Globus pallidus (tissue), 1 donor: Measurements from ENCODE around the gene MYOD1.
A peak's percentile ranks its signal among the peaks of the same experiment; 100 is the strongest.

Experiments used
- DNase-seq: peaks from one replicate; pipeline ENCODE4 v3.0.0-alpha.2; 2015; ENCODE audit warnings: low spot score

The MYOD1 gene

DNA sequence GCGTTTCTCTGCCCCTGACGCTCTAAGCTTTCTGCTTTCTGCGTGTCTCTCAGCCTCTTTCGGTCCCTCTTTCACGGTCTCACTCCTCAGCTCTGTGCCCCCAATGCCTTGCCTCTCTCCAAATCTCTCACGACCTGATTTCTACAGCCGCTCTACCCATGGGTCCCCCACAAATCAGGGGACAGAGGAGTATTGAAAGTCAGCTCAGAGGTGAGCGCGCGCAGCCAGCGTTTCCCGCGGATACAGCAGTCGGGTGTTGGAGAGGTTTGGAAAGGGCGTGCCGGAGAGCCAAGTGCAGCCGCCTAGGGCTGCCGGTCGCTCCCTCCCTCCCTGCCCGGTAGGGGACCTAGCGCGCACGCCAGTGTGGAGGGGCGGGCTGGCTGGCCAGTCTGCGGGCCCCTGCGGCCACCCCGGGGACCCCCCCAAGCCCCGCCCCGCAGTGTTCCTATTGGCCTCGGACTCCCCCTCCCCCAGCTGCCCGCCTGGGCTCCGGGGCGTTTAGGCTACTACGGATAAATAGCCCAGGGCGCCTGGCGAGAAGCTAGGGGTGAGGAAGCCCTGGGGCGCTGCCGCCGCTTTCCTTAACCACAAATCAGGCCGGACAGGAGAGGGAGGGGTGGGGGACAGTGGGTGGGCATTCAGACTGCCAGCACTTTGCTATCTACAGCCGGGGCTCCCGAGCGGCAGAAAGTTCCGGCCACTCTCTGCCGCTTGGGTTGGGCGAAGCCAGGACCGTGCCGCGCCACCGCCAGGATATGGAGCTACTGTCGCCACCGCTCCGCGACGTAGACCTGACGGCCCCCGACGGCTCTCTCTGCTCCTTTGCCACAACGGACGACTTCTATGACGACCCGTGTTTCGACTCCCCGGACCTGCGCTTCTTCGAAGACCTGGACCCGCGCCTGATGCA, at the start of gene MYOD1:
Gene MYOD1, plus strand, starts transcription at position 544 of the 910 bp plus-strand sequence. Its CDS starts 212 bp downstream, at position 756.
- no peak for DNase-seq

DNA sequence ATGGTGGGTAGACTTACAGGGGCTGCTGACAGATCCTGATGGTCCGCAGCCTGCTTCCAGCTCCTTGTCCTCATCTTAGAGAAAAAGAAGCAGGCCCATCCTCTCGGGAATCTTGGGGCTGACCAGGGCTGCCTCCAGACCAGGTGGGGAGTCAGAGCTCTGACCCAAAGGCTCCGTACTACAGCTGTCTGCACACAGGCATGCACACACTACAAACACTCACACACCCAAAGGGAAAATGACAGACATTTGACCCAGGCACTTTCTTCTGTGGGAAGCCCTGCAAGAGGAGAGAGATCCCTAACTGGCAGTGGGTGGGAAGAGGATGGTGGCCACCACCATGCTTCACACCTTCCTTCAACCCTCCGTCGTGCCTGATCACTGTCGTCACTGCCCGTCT, 46.9 kb upstream of the MYOD1 start:
- DNase-seq = no peak

DNA sequence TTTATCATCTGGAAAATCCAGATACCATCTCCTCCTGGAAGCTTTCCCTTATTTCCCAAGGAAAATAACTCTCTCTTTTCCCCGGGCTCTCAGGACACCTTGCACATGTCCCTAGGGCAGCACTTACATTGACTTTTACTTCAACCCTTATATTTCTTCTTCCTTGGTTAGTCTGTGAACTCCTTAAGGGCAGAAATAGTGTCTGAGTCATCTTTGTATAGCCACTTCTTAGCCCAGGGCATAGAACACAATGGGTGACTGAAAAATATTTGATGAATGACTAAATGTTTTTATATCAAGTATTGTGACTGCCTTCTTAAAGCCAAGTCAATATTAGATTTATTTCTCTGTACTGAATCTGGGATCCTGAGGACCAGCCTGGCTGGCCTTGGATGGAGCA, 45.4 kb upstream of the MYOD1 start:
- no peak for DNase-seq

DNA sequence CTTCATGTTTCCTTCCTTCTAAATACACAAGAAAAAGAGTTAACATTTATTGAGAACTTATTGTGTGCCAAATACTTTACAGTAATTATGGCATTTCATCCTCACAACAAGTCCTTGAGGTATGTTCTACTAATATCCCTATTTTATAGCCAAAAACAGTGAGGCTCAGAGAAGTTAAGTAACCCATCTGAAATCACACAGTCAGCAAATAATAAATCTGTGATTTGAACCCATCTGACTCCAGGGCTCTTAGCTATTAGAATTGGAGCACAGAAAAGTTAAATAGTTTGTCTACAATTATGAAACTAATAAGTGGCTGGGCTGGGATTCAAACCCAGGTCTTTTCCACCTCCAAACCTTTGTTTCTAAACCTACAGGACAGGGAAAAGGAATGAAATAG, 36.5 kb upstream of the MYOD1 start:
- DNase-seq = no peak

DNA sequence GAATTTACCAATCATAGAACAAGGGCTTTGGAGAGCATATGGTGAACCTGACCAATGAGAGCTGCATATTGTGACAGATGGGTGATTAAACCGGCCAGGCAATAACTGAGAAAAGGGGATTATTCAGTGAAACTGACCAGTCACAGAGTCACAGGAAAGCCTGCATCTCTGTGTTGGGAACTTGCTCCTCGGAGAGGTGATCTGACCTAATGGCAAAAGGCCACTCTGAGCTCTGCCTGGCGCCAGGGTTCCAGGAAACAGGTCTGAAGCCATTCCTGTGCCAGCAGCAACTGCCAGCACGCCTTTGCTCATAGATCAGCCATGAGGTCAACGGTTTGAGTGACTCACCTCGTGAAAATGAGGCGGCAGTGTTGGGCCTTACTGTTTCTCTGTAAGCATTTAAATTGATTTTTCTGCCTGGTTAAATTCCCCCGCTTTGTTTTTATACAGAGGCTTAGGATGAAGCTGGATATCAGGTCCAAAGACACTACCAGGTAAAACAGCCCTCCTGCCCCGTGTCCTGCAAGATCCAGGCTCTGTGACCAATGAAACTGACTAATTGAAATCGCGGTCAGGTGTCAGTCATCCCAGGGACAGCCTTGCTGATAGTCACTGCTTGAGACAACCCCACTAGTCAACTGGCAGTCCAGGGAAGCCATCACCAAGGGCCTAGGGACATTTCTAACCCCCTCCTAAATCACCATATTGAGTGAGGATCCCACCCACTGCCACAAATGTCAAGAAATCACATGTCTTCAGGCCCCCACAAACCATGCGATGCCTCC, 35.8 kb upstream of the MYOD1 start:
- no peak for DNase-seq

DNA sequence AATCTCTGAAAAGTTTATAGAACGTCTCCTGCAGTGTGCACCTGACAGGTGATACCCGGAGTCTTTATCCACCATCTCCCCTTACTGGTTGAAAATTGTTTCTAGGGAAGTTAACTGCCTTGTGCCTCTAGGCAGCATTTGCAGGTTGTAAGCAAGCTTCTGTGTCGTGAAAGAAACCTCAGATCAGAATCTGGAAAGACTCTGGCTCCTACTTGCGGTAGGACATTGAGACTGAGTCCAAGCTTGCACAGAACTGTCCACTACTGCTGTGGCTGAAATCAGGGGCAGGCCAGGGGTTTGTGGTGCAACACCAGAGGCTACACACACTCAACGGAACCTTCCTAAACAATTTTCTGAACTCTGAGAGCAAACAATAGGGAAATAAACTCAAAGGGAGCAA, 34.8 kb upstream of the MYOD1 start:
- DNase-seq = no peak

DNA sequence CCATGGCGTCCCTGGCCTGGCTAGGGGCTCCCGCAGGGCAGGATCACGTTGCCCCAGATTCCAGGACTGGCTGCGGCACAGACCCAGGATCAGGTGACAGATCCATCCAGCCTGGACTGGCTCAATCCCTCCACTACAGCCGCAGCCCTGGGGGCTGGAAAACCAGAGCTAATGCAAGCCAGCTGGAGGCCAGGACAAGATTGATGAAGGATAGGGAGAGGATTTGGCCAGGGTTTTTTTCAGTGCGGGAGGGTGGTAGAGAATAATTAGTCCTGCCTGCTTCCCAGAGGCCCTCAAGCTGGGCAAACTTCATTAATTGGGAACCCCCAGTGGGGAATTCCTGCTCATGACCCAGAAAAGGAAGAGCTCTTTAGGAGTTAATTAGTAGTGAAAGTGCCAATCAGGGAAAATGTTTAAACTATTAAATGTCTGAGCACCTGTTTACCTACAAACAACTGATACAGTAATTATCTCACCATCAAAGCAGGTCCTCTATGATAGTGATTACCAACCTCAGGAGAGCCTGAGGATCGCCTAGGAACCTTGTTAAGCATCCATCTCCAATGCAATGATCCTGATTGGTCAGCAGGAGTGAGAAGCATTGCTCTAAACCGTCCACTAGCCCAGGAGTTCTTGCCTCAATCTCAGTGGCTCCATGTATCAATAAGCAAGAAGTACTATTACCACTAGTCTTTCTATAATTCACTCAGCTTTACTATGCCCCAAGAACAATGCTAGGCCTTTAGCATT, 33.0 kb upstream of the MYOD1 start:
- DNase-seq = no peak

DNA sequence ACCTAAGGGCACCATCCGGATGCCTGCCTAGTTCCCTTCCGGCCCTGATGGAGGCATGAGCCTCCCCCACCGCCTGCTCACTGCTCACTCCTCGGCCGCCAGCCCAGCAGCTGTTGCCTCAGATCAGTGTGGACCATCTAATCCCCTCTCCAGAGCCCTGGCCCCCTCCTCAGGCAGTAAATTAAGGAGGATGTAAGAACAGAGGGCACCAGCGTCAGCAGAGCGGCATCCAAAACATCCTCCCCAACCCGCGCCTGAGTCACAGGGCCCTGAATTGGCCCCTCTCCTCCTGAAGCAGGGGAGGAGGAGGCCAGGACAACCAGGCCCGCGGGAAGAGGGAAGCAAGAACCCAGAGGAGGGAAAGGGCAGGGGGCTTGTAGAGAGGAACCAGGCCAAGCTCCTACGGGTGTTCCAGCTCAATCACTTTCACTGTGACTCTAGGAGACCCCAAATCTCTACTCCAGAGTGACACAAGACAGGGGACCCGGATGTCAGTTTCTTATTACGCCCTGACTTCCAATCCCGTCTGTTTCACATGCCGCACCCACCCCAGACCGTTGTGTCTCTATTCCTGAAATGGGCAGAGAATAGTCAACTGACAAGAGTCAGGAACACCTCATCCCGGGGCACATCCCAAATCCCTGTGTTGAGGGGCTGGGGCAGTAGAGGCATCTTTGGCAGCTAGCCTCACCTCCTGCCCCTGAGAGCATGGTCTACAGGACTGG, 31.3 kb upstream of the MYOD1 start:
- DNase-seq = no peak

DNA sequence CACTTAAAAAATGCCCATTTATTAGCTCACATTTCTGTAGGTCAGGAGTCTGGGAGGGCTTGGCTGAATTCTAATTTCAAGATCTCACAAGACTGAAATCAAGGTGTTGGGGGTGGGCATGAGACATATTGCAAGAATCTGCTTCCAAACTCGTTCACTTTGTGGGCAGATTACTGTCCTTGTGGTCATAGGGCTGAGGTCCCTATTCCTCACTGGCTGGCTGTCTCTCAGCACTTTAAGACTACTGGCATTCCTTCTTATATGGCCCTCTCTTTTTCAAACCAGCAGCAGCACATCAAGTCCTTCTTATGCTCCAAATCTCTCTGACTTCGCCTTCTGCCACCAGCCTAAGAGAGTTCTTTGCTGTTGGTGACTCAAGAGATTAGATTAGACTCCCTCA, 27.8 kb upstream of the MYOD1 start:
- DNase-seq = no peak

DNA sequence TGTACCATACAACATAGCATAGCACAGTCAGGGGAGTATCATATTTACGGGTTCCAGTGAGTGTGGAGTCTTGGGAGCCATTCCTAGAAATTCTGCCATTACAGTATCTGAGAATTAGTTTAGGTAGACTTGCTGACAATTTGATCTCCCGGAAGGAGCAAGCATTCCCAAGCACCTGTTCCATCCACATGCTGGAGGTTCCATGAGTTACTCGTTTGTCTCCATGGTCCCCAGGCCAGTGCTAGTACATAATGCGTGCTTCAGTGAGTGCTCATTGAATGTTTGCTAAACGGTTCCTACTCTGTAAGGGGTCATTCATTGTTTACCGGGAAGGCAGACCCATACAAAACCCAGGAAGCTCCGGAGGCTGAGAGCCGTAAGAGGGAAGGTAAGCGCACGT, 27.4 kb upstream of the MYOD1 start:
- DNase-seq = no peak

DNA sequence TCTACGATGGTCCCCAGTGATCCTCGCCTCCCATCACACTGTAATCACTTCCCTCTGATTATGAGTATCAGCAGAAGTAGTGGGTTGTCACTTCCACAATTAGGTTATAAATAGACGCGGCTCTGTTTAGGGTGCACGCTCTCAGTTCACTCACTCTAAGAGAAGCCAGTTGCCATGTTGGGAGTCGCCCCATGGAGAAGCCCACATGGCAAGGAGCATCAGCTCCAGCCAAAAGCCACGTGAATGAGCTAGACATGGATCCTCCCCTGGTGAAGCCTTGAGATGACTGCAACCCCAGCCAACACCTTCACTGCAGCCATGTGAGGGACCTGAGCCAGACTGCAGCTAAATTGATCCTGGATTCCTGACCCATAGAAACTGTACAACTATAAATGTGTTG, 26.4 kb upstream of the MYOD1 start:
- DNase-seq = no peak

DNA sequence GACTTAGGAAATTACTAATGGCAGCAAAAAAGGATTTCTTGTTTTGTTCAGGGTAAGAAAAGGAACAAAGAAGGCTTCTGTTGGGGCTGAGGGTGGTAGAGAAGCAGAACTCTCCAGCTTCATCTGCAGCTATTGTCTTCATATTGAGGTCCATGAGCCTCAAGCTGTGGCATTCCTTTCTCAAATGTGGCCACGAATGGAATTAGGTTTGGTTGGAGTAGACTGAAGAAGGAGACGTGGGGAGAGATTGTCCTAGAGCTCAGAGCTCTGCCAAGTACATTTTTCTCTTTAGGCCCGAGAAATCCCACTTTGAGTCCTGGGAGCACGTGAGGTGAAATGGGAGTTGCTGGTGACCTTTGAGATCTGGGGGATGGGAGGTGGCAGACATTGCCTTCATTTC, 25.8 kb upstream of the MYOD1 start:
- DNase-seq = no peak

DNA sequence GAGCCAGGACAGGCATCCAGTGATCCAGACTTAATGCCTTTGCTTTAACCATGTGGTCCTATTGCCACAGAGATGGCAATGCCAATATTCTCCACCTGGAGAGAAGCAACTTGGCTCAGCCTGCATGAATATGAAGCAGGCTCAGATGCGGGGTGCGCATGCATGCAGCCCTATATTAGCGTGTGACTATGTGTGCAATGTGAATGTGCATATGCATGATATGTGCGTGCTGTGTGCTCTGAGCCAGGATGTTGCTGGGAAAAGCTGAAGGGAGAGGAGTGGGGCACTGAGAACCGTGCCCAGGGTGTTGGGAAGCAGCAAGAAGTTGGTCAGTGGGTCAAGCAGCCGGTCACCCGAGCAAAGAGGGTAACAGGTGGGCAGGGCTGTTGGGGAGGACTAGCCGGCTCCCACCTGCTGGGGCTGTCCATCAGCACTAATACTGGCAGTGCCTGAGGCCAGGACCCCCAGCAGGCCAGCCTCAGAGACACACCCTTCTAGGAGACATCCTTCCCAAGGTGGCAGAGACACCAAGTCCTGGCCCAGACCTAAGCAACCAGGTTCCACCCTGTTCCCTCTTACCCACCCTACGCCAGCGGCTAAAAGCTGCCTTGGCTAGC, 24.8 kb upstream of the MYOD1 start:
- DNase-seq = no peak

DNA sequence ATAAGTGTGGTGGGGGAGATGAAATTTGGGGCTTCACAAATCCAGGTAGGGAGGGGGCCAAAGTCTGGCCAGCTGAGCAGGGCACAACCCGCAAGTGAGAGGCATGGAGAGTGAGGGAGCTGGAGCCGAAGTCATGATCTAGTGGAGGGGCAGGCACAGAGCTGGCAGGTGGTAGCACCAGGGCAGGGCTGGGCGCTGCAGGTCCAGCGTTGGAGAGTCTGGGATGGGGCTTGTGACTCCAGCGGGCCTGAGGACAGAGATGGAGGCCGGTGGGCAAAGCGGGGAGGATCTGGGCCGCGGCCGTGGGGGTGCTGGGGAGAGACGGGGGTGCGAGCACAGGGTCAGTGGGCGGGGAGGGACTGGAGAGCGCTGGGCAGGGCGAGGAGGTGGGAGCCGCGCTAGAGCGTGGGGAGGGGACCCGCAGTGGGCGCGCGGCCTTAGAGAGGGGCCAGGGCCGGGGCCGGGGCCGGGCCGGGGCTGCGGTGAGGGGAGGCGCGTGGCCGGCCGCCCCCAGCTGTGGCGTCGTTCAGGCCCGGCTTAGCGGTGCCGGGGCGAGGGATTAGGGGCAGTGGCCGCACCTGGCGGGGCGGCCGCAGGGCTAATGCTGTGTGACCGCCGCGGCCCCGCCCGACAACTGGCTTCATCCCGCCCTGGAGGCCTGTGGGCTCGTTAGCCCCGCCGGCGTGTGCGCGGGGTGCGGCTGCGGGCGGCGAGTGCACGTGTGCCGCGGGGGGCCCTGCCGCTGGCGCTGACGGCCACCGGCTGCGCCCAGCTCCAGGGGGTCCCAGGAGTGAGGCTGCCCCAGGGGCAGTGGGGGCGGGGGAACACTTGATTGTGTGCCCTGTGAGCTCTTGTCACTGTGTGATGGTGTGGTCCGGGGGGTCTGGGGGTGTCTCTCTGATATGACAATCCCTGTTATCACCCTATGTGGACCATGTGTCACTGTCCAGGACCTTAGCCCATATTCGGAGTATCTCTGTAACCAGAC, 23.6 kb upstream of the MYOD1 start:
- no peak for DNase-seq

DNA sequence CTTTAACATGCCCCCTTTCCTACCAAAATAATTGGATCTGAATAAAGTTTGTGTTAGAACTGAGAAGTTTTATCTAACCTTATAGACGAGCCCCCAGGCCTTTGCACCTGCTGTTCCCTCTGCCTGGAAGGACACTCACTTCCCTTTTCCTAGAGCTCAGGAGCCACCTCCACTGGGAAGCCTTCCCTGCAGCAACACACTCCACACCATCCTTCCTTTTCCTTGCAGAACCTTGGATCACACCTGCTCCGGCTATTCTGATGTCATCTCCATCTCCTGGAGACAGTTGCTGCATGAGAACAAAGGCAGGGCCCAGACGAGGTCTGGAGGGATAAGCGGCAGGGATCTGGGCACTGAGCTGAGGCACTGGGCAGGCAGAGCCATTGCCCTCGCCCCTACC, 22.6 kb upstream of the MYOD1 start:
- DNase-seq = no peak

DNA sequence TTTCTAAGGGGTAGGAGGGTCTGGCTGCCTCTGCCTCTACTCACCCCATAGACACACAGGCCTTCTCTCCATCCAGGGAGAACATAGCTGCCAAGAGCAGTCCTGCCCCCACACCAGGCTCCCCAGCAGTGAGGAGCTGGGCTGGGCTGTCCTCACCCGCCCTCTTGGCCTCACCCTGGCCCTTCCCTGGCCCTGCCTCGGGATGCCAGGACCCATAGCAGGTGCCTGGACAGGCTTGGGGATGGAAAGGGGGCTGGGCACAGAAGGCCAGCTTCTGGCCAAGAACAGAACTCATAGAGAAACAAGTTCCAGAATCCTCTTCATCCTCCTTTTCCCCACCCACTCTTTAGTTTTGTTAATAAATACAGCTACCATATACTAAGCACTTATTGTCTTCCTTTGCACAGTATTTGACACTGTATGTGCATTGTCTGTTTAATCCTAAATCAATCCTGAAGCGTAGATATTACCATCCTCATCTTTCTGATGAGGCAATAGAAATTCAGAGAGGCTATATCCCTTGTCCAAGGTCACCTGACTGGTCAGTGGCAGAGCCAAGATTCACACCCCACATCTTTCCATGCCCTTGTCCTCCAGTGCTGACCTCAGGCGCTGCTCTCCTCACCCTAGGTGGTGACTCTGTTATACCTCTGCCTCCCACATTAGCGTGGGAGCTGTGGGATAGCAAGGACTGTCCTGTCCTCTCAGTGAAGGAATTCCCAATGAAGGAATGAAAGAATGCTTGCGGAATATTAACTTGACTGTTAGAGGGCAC, 22.0 kb upstream of the MYOD1 start:
- no peak for DNase-seq

DNA sequence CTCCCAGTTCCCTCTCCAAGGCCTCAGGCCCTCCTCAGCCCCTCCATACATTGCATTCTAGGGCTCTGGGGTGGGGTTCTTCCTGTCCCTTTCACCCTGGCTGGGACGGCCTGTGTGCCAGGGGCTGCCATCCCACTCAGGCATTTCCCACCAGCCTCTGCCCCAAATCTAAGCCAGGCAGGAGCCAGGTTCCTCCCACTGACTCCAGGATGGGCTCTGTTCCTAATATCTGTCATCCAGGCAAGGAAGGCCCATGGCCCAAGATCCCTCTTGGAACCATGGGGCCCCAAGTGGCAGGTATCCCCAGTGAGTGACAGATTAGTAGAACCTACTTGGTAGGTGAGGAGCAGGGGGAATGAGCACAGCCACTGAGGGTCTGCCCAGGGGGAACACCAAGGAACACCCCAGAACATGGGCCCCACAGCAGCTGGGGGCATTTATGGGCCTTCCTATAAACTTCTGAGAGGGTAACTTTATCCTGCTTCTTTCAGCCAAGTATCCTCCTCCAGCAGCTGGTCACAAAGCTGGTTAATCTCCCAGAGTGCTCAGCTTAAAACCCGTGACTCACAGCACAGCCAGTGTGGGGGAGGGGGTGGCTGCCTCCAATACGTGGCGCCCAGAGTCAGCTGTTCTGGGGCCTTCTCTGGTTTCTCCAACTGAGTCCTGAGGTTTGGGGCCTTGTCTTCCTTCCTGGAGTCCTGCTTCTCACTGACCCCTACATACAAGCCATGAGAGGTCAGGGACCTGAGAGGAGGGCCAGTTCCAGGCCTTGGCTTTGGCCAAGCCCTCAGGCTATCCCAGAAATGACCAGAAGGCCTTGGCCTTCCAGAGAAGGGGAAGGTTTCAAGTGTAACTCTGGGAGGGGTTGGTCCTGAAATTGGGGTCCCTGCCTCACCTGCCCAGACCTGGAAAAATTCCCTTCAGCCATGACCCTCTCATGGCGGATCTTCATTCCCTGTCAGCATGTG, 19.9 kb upstream of the MYOD1 start:
- DNase-seq = no peak

DNA sequence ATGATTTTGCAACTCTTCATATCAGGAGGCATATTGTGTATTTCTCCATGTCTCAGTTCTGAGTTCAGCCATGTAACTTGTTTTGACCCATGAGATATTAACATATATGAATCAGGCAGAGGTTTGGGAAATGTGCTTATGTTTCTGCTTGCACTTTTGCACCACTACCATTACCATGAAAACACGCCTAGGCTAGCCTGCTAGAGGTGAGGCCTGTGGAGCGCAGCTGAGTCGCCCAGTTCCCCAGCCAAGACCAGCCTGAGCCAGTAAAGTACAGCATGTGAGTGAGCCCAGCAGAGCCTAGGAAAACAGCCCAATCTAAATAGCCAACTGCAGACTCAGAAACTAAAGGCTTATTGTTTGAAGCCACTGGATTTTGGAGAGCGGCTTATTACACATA, 18.4 kb upstream of the MYOD1 start:
- peak; percentile 10 for DNase-seq
